LHCN-M2 (cell line): ENCODE measurements around the gene TRA2B. TPM values are rescaled to one million over a fixed set of nuclear protein-coding genes. Genes with fewer than 3 reads are reported as not detected.
A peak's percentile ranks its signal among the peaks of the same experiment; 100 is the strongest.

Source experiments
- DNase-seq: peaks from one replicate; pipeline ENCODE4 v3.0.0-alpha.2; 2012; ENCODE audit warnings: low read depth
- total RNA-seq: library from RNA; depleted of rRNA; stranded (reverse); fragments of >200 nt; gene quantifications from 2 replicates; pipeline ENCODE4 v1.2.3, GENCODE V29; 2014; rRNA removed

The TRA2B gene
- total RNA-seq, 1 experiment from 2014 or later: 257 TPM

DNA sequence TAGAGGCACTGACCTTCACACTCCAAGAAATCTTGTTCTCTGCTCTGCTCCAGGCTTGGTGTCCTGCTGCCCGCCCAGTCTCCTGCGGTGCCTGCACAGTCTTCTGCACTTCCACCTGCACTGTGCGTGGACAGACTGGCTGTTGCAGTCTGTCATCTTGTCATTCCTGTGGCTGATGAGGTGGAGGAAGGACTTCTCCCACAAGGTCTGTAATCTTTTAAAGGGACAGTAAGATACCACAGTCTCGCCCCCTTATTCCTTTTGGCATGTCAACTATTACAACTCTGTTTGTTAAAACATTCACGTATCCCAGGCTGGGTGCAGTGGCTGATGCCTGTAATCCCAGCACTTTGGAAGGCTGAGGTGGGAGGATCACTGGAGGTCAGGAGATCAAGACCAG, 58.9 kb downstream of the TRA2B start:
- DNase-seq: peak; percentile 43

DNA sequence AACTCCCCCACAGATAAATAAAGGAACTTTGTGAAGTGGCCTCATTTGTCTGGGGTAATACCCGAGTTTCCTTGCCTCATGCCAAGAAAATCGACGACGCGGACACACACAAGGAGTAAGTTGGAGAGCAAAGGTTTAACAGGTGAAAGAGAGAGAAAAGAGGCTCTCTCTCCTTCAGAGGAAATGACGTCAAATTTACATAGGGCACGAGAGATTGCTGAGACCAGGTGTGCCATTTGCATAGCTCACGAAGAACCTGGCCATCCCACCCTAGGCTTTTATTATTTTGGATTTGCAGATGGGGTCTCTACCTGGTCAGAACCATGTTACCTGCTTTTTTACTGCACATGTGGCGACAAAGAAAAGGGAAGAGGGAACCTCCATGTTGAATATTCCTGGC, 63.7 kb downstream of the TRA2B start:
- no peak for DNase-seq

DNA sequence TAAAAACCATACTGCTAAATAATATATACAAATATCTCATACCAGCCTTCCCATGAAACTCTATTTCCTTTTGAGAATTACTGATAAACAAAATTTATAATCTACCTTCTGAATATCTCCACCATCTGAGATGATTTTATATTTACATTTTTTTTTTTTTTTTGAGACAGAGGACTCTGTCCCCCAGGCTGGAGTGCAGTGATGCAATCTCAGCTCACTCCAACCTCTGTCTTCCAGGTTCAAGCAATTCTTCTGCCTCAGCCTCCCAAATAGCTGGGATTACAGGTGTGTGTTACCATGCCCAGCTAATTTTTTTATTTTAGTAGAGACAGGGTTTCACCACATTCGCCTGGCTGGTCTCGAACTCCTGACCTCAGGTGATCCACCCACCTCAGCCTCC, 70.2 kb downstream of the TRA2B start:
- DNase-seq: no peak

DNA sequence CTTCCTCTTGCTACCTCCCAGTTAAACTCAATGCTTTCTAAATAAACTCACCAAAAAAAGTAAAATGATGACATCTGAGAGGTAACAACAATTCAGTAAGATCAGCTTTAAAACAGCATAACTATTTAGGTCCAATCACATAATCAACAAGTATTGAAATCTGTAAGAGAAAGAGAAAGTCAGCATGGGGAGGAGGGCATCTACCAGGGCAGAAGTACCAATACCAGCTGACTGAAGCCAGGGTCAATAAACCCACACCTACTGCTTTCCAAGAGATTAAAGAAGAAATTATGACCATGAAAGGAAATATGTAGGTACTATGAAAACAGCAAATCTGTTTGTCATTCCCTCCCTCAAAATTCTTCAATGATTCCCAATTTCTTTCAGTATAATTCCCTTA, 70.8 kb downstream of the TRA2B start:
- no peak for DNase-seq

DNA sequence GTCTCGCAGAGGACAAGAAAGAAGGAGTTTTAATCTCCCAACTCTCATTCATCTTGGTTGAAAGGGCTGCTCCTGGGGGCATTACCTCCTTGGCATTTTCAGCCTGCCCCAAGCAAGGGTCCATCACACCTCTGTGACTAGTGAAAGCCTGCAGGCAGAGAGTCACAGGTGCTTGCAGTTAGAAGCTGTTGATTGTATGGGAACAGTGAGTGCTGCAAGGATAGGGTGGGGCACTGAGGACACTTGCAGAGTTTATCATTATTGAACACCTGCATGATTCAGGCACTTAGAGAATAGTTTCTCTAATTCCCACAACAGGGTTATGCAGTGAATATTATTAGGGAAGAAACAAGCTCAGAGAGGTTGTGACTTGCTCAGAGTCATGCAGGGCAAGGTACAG, 71.3 kb downstream of the TRA2B start:
- no peak for DNase-seq

Other genes with a start within 250 kb of the TRA2B start
- 58.9 and 104 TPM in 2 replicates for gene IGF2BP2, start 113.0 kb downstream of the TRA2B start, total RNA-seq
- gene ETV5, start 171.1 kb upstream of the TRA2B start, total RNA-seq: 48.5 and 57.0 TPM in 2 replicates